ENCODE measurements around the gene TMEM229A.

- TF ChIP-seq CTCF (IDR thresholded peaks at IDR 0.05; ENCODE audit: control extremely low read depth in 1 of 3, insufficient read depth in 1 of 3, low read depth in 1 of 3, low read length in 3 of 3) (no peak), RBBP5 (IDR thresholded peaks at IDR 0.05; ENCODE audit: borderline replicate concordance, low read depth, low read length) (no peak), POLR2A (IDR thresholded peaks at IDR 0.05; ENCODE audit: control extremely low read depth in 1 of 2, low read depth in 2 of 2, low read length in 2 of 2) (no peak), EP300 (IDR thresholded peaks at IDR 0.05; ENCODE audit: borderline replicate concordance in 1 of 2, low read depth in 2 of 2, low read length in 2 of 2) (no peak), MAX (IDR thresholded peaks at IDR 0.05) (no peak), CHD7 (IDR thresholded peaks at IDR 0.05; ENCODE audit: insufficient replicate concordance, low read length) (no peak), NRF1 (IDR thresholded peaks at IDR 0.05; ENCODE audit: low read depth, low read length) (no peak), BRCA1 (IDR thresholded peaks at IDR 0.05; ENCODE audit: low read depth, low read length) (no peak), RXRA (IDR thresholded peaks at IDR 0.05; ENCODE audit: insufficient read depth, low read depth, low read length) (no peak)
Observed at GRCh38 chr7:124073310-124073645, 40.4 kb upstream of the TMEM229A start.
